Activated T-helper 9 cell treated with anti-CD3 and anti-CD28 coated beads, Interleukin-2, amount 50 U/mL, for 16 hours (primary cell): Measurements from ENCODE around the gene CYP27A1.
"Not testable (repeated sequence)": the region's sequence is repeated elsewhere in the genome, so short reads cannot be mapped to it uniquely, and the experiment has no call there.

Experiments
- DNase-seq: peaks from one replicate; pipeline ENCODE4 v3.0.0-alpha.2; 2020; ENCODE audit warnings: low read depth

The CYP27A1 gene

DNA sequence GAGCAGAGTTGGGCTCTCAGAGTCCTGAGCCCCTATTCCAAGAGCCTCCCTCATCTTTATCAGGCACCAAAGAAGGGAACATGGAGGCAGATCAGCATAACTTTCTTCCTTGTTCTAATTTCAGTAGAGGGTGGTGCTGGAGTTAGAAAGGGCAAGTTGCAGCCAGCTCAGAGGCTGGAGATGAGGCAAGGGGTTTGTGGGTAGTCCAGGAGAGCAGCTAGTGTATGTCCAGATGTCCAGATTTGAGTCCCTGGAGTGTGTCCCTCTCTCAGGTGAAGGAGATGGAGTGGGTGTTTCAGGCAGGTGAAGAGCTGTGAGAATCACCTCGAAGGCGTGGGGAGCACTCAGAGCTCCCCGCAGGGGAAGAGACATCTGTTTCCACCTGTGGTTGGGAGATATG is 50.1 kb downstream of the CYP27A1 start:
- DNase-seq = no peak

DNA sequence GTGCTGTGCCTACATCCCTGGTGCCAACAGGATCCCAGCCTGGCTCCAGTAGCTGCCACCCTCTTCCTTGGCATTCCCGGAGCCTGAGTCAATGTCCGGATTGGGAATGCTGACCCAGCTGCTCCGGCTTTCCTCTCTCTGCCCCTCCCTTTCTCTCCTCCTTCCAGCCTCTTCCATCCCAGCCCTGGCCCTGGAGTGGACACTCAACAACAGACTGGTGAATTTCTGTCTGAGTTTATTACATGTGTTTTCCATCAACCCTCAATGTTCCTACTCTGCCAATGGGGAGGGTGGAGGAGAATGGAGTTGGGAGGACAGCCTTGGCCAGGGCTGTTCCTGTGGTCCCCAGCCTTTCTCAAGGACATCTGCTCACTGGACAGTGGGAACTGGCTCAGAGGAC is 50.6 kb downstream of the CYP27A1 start:
- DNase-seq = no peak

GRCh38 chr2:218833023-218833609 is 51.2 kb downstream of the CYP27A1 start:
- no peak for DNase-seq

GRCh38 chr2:218834685-218835084 is 52.7 kb downstream of the CYP27A1 start:
- no peak for DNase-seq

GRCh38 chr2:218837495-218837894 is 55.5 kb downstream of the CYP27A1 start:
- no peak for DNase-seq

GRCh38 chr2:218839430-218839829 is 57.5 kb downstream of the CYP27A1 start:
- no peak for DNase-seq

GRCh38 chr2:218839888-218840287 is 57.9 kb downstream of the CYP27A1 start:
- DNase-seq = no peak

DNA sequence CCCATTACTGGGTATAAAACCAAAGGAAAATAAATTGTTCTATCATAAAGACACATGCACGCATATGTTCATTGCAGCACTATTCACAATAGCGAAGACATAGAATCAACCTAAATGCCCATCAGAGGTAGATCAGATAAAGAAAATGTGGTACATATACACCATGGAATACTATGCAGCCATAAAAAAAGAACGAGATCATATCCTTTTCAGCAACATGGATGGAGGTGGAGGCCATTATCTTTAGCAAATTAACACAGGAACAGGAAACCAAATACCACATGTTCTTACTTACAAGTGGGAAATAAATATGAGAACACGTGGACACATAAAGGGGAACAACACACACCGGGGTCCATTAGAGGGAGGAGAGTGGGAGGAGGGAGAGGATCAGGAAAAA is 62.4 kb downstream of the CYP27A1 start:
- not testable (repeated sequence) for DNase-seq

DNA sequence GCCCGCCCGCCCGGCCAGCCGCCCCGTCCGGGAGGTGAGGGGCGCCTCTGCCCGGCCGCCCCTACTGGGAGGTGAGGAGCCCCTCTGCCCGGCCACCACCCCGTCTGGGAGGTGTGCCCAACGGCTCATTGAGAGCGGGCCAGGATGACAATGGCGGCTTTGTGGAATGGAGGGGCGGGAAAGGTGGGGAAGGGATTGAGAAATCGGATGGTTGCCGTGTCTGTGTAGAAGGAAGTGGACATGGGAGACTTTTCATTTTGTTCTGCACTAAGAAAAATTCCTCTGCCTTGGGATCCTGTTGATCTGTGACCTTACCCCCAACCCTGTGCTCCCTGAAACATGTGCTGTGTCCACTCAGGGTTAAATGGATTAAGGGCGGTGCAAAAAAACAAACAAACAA is 65.0 kb downstream of the CYP27A1 start:
- DNase-seq = not testable (repeated sequence)

- no peak for DNase-seq
Observed at GRCh38 chr2:218849721-218850120, 67.8 kb downstream of the CYP27A1 start.

DNA sequence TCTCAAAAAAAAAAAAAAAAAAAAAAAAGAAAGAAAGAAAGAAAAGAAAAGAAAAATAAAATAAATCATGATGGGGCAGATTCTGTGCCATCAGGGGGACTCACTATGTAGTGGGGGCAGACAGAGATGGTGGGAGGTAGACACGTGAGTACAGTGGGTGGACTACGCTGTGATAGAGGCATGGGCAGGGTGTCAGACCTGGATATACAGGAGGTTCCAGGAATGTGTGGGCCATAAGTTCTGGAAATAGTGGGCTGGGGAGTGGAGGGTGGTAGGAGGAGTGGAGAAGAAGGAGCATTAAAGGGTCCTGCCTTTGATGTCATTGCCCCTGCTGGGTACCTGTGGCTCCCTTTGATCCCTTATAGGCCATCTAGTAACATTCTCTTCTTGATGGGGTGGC is 68.8 kb downstream of the CYP27A1 start:
- DNase-seq = no peak

- no peak for DNase-seq
Observed at GRCh38 chr2:218851286-218851685, 69.3 kb downstream of the CYP27A1 start.

- DNase-seq = peak; percentile 40
Observed at GRCh38 chr2:218852911-218853667, 71.1 kb downstream of the CYP27A1 start.

GRCh38 chr2:218853766-218854165 is 71.8 kb downstream of the CYP27A1 start:
- no peak for DNase-seq

DNA sequence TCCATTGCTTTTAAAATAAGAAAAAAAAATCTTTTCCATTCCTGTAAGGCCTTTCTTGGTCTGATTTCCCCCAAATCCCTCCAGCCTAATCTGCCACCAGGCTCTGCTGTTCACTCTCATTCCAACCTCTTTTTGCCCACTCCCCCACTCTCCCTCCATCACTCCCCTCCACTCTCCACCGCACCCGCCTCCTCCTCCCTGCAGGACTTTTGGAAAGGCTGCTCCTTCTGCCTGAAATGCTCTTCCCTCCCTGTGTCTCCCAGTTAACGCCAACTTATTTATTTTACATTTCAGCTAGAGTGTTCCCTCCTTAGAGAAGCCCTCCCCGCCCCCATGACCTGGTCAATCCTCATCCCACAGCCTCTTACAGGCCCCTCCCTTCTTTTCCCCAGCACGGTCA is 72.9 kb downstream of the CYP27A1 start:
- DNase-seq = no peak

DNA sequence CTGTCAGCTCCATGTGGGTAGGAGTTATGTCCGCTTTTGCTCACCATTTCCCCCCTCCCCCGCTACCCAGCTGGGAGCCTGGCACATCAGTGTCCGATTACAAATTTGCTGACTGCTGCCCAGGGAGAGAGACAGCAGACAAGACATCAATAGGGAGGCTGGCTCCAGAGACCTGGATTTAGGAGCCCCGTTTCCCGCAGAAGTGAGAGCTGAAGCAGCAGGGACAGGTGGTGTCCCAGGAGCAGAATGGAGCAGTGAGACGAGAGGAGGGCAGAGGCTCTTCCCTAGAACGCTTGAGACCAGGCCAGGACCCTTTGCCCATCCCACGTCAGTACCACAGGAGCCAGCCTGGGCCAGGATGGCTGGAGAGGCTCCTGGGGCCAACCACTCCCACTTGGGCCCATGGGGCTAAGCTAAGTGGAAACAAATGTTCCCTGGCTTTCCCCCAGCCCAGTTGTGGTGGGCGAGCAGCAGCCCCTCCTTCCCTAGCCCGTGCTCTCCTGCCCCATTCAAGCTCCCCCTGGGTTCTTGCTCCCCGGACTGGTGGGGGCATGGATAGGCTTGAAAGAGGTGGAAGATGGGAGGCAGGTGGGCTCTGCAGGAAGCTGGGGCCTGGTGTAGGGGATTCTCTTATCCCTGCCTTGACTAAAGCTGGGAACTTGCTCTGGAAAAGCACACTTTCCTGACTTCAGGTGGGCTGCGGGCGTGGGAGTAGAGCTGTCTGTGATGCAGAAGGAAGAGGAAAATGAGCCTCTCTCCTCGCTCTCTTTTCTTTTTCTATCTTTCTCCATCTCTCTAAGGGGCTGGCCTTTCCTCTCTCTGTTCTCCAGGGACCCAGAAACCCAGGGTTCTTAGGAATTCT is 73.6 kb downstream of the CYP27A1 start:
- DNase-seq = no peak

DNA sequence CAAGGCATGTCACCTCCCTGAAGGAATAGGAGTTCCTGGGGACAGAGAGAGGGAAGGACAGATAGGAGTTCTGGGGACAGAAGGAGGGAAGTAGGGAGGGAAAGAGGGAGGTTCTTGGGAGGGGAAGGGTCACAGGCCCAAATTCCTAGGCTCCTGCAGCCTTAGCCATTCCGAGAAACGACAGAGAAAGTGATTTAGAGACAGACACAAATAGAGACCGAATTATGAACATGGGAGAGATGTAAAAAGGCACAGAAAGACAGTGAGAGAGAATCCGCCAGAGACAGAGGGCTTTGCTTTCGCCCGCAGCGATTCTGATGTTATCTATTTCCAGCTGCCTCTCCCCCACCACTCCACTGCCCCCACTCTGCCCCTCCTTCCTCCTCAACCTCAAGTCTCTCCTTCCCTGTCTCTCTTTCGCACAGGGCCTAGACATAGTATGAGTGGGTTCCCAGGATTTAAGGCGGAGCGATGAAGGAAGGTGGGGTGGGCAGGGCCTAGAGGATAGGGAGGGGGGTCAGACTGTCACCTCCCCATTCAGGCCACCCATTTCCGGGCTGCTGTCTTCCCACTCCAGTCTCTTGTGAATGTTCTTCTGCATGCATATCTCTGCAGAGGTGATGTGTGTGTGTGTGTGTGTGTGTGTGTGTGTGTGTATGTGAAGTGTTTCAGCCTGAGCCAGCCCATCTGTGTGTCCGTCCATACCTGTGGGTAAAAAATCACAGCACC is 74.4 kb downstream of the CYP27A1 start:
- no peak for DNase-seq

- no peak for DNase-seq
Observed at GRCh38 chr2:218856896-218857243, 74.9 kb downstream of the CYP27A1 start.

- DNase-seq = no peak
Observed at GRCh38 chr2:218857371-218858137, 75.6 kb downstream of the CYP27A1 start.

DNA sequence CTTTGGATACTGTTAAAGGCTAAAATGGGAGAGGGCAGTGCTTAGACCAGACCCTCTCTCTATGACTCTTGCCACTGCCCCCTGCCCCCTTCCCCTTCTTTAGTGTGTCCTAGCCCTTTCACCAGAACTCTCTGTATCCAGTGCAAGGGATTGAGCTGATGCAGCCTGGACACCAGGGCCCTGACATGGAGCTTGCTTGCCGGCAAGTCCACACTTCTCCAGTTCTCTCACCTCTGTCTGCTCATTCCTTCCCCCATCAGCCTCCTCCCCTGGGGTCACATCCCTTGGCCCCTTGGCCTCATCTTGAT is 76.1 kb downstream of the CYP27A1 start:
- no peak for DNase-seq

GRCh38 chr2:218858671-218859555 is 77.0 kb downstream of the CYP27A1 start:
- DNase-seq = no peak
